ENCODE measurements around the gene BCAP29.
"Not testable (repeated sequence)": the region's sequence is repeated elsewhere in the genome, so short reads cannot be mapped to it uniquely, and the experiment has no call there.

BCAP29 gene

DNA sequence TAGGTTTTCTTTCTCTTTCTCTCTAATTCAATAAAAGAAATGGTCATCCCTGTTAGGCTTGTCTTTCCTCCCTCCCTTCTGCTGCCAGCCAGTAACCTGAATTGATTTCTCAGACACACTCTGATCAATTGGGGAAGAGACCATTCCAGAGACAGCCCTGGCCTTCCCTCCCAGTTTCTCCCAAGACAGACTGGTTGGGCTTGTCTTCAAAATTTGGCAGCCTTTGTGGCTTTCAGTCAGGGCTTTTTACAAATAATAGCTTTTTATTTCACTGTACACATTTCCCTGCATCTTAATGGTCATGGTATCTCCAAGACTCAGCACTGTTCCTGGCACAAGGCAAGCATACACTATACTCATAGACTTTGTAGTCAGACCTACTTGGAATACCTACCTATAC lies 33.9 kb downstream of the BCAP29 start:
- H3K27ac ChIP-seq, result no peak overlapping the region
- H3K4me3 ChIP-seq, result no peak overlapping the region

DNA sequence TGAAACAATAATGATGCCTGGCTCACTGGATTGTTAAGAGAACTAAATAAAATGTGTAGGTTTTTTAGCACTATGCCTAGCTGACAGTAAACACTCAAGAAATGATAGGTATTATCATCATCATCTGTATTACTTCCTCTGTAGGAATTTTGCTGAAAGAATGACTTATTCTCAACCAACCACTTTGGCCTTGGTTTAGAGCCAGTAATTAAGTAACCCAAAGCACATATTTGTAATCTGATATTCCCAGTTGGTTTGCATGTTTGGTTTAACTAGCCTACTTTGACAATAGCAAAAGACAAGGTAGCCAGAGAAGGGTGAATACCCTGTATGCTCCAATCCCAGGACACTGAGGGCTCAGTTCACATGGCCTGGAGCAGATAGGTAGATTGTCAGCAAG lies 34.4 kb downstream of the BCAP29 start:
- Histone ChIP-seq H3K4me3 (no peak overlapping the region), H3K27ac (no peak overlapping the region)

DNA sequence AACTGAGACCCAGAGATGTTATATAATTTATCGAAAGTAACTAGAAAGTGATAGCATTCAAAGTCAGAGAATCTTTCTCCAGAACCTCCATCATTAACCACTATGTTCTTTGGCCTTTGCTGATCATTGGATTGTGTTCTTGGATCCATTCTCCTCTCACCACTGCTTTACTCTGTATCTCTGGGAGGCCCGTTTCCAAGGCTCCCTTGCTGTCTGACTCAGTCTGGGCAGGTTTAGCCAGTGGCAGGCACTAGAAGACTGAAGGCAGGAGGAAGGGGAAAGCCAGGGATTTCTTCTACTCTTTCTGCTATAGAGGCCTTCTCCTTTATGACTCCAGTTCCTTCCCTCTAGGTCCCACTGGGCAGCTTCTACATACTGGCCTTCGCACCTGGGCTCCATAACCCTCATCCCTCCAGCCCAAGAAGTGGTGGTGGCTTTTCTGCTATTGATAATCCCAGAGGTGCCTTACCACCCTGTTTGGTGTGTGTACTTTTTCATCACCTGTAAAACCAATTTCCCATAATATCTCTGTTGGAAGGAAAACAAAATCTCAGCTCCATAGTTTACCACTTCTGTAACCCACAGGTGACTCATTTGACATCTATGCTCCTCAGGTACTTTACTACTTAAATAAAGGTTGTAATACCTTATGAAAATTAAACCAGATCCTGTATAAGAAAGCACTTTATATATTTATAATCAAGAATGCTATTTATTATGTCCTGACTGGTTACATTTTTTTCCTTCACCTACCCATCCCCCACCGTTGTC lies 36.0 kb downstream of the BCAP29 start:
- H3K27ac ChIP-seq, result no peak overlapping the region
- no peak overlapping the region for H3K4me3 ChIP-seq

DNA sequence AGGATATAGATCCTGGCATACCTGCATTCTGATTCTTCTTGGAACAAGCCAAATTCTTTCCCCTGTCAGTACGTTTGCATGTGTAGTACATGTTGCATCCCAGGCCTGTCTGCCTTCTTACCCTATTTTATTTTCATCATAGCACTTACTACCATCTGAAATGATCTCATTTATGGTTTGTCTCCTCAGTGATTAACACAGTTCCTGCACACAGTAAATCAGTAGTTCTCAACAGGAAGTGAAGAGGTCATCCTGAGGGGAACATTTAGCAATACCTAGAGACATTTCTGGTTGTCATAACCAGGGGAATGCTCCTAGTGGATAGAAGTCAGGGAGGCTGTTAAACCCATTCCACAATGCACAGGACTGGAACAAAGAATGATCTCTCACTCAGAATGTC lies 42.4 kb downstream of the BCAP29 start:
- Histone ChIP-seq H3K27ac (no peak overlapping the region), H3K4me3 (no peak overlapping the region)

DNA sequence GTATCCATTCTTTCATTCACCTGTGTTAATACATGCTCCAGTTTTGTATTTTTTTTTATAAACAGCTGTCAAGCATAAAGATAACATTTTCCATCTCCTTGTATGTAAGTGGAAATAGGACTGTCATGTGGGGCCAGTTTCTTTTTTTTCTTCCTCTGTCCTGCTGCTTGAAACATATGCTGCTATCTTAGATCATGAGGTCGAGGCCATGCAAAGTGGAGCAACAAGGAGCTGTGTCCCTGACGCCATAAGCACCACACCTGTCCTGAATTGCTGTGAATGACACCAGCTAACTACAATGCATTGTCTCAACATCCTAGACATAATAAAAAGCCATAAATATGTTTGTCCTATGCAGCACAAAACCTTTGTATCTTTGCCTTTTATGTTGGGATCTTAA lies 42.8 kb downstream of the BCAP29 start:
- Histone ChIP-seq H3K4me3 (no peak overlapping the region), H3K27ac (no peak overlapping the region)

DNA sequence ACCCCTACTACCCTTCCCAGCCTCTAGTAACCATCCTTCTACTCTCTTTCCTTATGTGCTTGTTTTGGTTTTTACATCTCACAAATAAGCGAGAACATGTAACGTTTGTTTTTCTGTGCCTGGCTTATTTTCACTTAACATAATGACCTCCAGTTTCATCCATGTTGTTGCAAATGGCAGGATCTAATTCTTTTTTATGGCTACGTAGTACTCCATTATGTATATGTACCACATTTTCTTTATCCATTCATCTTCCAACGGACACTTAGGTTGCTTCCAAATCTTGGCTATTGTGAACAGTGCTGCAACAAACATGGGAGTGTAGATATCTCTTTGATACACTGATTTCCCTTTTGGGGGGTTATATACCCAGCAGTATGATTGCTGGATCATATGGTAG lies 47.0 kb downstream of the BCAP29 start:
- H3K27ac ChIP-seq, result no peak overlapping the region
- H3K4me3 ChIP-seq, result no peak overlapping the region

DNA sequence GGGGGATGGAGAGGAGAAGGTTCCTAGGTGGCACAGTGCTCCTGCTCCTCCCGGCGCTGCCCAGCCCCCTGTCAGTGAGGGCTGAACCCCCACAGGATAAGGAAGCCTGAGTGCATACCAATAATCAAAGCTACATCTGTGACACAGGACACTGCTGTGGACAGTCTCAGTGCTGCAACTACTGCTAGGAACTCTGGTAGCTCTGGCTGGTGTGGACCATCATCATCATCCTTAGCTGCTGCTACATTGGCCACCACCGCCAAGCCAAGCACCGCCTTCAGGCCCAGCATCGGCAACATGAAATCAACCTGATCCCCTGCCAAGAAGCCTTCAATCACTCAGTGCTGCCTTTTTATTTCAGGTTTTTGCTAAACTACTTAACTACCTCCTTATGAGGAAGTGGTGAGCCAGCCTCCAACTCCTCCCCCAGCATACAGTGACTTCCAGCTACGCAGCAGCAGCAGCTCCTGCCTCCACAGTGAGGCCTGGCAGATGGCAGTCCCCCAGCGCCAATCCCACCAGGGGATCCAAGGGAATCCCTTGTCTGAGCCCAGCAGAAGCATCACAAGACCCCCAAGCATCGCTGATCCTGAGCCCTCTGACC lies 48.5 kb downstream of the BCAP29 start:
- Histone ChIP-seq H3K4me3 (no peak overlapping the region), H3K27ac (no peak overlapping the region)

DNA sequence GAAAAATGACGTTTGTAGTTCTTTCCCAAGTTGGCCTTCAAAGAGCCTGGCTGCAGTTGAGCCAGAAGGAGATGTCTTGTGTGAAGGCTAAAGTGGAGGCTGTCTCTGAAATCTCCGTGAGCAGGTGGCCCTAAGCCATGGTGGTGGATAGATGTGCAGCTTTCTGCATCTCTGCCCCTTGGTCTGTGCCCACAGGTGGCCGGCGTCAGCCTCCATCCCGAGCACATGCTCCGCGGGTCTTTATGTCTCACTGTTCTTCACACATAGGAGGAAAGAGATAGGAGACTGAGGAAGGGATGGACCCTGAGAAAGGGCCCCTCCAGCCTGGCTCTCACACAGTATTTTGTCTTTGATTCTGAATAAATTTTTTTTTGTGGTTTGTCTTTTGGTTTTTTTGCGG lies 50.3 kb downstream of the BCAP29 start:
- Histone ChIP-seq H3K27ac (no peak overlapping the region), H3K4me3 (no peak overlapping the region)

DNA sequence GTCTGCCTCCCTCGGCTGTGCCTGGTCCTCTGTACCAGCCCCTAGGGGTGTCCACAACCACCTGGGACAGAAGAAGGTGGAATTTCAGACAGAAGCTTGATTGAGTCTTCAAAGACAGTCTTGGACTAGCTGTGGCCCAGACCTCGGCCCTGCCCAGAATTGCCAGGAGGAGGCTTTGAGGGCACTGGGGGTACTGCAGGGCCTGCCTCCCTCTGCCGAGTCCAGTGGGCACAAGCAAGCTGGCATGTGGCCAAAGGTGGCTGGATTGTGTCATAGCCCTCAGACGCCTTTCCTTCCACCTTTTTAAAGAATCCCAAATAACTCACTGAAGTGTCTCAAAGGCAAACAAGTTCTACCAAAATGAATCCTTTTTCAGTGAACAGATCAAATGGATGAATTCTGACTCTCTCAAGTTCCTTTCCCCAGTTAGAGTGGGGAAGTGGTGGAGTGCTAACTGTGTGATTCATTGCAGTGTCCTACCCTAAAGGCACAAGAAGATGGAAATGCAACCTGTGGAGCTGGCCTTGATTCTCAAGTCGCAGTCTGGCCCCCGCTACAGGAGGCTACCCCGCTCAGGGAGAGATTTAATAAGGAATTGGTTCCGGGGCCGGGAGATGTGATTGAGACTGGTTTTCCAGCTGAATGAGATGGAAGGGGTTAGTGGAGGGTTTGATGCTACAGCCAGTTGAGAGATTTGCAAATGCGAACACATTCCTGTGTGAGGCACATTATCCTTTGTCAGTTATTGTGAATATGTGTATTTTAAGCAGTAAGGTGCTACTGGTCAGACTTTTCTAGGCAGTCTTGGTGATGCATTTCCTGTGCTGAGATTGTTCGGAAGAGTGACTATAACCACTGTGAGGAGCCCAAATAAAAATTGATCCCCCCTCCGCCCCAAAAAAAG lies 51.8 kb downstream of the BCAP29 start:
- Histone ChIP-seq H3K27ac (no peak overlapping the region), H3K4me3 (no peak overlapping the region)

DNA sequence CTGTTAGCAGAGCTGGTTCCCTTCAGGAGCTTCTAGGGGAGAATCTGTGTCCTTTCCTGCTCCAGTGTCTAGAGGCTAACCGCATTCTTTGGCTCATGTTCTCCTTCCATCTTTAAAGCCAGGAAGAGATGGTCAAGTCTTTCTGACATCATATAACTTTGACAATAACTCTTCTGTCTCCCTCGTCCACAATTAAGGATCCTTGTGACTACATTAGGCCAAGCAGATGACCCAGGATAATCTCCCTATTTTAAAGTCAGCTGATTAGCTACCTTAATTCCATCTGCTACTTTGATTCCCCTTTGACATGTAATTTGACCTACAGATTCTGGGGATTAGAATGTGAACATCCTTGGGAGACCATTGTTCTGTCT lies 52.4 kb downstream of the BCAP29 start:
- H3K27ac ChIP-seq, result no peak overlapping the region
- no peak overlapping the region for H3K4me3 ChIP-seq

DNA sequence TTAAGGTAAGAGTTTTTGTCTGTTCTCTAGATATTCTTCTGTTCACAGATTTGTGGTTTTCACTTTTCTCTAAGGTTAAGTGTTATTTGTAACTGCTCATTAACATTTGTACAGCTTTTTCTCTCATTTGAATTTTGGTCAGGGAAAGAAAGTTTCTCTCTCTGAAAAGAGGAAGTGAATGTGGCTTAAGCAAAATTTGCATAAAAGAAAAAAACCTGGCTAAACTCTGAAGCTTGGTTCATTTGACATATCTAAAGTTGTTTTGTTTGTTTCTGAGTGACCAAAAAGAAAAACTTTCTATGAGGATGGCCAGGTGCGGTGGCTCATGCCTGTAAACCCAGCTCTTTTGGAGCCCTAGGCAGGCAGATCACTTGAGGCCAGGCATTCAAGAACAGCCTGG lies 58.5 kb downstream of the BCAP29 start:
- Histone ChIP-seq H3K27ac (no peak overlapping the region), H3K4me3 (no peak overlapping the region)

DNA sequence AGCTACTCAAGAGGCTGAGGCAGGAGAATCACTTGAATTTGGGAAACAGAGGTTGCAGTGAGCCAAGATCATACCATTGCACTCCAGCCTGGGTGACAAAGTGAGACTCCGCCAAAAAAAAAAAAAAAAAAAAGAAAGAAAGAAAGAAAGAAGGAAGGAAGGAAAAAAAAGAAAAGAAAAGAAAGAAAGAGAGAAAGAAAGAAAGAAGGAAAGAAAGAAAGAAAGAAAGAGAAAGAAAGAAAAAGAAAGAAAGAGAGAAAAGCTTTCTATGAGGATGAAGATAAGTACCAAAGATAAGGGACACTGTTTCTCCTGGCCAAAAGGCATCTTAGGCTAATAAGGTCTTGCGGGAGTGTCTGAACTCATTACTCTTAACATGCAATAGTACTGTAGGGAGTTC lies 59.0 kb downstream of the BCAP29 start:
- not testable (repeated sequence) for H3K4me3 ChIP-seq

DNA sequence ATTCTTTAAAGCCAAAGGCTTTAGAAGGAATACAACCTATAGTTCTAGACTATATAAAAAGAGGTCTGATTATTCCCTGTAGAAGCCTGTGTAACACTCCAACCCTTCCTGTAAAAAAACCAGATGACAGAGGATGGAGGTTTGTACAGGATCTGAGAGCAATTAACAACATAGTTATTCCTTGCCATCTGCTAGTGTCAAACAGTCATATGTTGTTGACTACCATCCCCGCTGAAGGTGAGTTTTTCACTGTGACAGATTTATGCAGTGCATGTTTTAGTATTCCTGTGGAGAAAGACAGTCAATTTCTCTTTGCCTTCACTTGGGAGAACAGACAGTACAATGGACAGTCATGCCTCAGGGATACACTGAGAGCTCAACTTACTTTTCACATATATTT lies 61.6 kb downstream of the BCAP29 start:
- H3K27ac ChIP-seq, result no peak overlapping the region
- H3K4me3 ChIP-seq, result no peak overlapping the region

More for the DNA sequence above, 59.0 kb downstream of the BCAP29 start:
- H3K27ac ChIP-seq, result not testable (repeated sequence)

DNA sequence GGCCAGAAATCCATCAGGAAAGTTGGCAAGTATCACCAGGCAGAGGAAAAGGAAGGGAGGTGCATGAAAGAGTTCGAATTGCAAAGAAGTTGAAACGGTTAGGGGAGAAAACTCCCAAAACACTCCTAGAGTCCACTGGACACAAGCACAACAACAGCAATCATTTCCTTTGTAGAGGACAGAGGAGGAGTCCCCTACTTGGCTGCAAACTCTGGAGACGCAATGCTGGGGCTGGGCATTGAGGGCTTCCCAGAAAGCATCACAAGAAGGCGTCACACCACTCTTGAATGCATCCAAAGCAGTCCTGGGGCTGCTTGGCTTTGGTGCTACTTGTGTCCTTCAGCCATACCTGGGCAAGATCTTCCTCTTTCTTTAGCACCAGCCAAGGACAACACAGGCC lies 62.5 kb downstream of the BCAP29 start:
- Histone ChIP-seq H3K27ac (no peak overlapping the region), H3K4me3 (no peak overlapping the region)

DNA sequence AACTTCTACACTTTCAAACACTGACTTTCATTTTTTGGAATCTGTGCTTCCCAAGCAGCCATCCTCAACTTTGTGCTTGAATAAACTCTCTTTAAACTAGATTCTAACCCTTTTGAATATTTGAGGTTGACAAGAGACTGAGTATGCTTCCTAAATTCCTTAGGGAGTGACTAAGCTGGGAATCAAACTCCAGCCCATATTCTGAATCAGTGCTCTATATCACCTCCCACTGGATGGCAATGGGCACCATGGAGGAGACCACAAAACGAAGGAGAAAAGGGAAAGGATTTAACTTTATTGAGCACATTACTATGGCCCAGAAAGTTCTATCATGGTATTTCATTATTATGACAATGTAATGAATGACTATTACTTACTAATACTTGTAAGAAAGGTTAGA lies 63.4 kb downstream of the BCAP29 start:
- Histone ChIP-seq H3K4me3 (no peak overlapping the region), H3K27ac (no peak overlapping the region)

DNA sequence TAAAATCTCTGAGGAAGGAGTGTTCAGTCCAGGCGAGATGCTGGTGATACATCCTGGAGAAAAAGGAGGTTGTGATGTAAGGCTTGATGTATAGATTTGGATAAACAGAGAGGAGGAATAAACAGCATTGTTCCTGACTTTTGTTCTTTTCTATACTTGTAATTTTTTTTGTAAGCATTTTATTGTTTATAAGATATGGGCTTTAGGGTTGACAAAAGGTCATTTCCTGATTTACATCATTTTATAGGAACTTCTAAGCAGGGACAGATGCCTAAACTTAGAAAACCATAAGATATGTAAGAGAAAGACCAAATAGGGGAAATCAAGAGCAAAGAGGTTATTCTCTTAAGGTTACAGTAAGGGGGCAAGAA lies 63.9 kb downstream of the BCAP29 start:
- Histone ChIP-seq H3K4me3 (no peak overlapping the region), H3K27ac (no peak overlapping the region)

DNA sequence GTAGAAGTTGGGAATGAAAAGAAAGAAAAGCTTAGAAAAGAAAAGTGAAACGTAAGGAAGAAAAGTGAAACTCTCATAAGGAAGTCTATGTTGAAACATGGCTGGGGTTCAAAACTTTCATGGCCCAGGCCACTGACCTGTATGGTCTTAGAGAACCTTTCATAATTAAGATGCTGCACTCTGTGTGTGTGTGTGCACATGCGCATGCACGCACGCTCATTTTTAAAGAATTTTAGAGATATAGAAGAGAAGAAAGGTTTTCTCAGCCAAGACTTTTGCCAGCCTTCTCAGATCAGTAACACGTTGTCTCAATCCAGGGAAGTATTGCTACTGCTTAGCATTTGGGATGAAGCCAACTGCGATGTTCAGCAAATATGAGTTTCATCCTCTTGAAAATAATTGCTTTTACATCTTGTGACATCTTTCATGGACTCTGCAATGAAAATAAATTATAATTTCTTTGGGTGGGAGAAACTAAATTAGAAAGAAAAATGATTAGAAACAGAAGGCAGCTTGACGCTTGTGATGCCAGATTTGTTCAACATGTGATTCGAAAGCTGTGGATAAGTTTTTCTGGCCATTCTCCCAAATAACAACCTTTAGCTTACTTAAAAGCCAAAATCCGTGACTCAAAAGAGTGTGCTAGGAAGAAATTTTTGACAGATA lies 64.4 kb downstream of the BCAP29 start:
- Histone ChIP-seq H3K27ac (no peak overlapping the region), H3K4me3 (no peak overlapping the region)

DNA sequence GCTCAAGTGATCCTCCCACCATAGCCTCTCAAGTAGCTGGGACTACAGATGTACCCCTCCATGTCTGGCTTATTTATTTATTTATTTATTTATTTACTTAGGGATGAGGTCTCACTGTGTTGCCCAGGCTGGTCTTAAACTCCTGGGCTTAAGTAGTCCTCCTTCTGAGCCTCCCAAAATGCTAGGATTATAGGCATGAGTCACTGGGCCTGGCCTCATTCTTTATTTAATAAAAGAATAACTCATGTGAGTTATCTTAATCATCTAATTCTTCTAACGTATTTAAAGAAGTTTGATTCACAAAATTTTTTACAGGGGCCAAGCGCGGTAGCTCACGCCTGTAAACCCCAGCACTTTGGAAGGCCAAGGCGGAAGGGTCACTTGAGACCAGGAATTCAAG lies 72.6 kb downstream of the BCAP29 start:
- H3K4me3 ChIP-seq, result no peak overlapping the region

DNA sequence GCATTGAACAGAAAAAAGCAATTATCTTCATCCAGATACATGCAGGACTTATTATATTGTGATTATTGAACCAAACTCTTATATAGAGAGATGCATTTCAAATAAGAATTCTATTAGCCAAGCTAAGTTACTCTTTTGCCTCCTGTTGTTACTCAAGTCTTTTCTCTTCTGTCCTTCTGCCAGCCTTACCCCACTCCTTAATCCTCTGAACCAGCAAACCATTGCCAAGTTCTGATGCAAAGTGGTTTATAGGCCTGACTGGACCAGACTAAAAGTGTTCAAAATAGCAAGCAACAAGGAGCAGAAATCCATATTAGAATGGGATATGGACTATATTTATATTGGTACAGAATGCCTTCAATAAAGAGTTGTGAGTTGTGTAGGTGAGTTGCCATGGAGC lies 78.4 kb downstream of the BCAP29 start:
- Histone ChIP-seq H3K27ac (no peak overlapping the region), H3K4me3 (no peak overlapping the region)

More for the DNA sequence above, 72.6 kb downstream of the BCAP29 start:
- no peak overlapping the region for H3K27ac ChIP-seq

DNA sequence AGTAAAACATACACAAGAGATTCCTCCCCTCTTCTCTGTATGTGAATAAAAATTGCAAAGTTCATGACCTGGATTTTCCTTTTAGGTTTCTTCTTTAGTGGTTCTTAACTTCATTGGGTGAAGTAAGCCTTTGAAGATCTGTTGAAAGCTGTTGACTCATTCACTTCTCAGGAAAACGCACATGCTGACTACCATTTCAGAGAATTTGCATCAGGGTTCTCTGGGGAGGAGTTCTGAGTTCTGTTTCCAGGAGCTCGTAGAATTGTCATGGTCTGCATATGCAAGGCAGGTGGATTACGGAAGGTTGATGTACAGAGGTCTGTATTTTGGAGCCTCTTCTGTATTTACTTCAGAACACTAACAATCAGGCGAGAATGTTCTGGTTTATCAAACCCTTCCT lies 79.6 kb downstream of the BCAP29 start:
- H3K27ac ChIP-seq, result no peak overlapping the region
- no peak overlapping the region for H3K4me3 ChIP-seq

Measured in skin epidermis (tissue), 12 donors.